Measurements from ENCODE around the gene DPF3. TPM values are rescaled to one million over a fixed set of nuclear protein-coding genes. Genes with fewer than 3 reads are reported as not detected.

Gene DPF3
- total and polyA plus RNA-seq, 12 donors, result 0.91 to 6.0 (median 2.9) TPM

- peaks cover 0 to 7% of the 10 kb centered on the region in 2 donors for H3K4me1 ChIP-seq (replicated peaks in 1 of 2)
- H3K4me3 ChIP-seq, result no peak overlapping the region
- H3K36me3 ChIP-seq (replicated peaks in 1 of 2), result no peaks in the 10 kb centered on the region
- H3K27me3 ChIP-seq, result no peaks in the 10 kb centered on the region
- intact Hi-C loops (cut with DNase I), result no loop called here
- H3K27ac ChIP-seq, result no peak overlapping the region
- WGBS, 4 donors, result 83 to 87% (median 85%) methylated on average over 3 of the region's 3 CpGs
- TF ChIP-seq CTCF (IDR thresholded peaks at IDR 0.05) (no peak), POLR2A (IDR thresholded peaks at IDR 0.05) (no peak)
- no peaks in the 10 kb centered on the region for H3K9me3 ChIP-seq (replicated peaks in 1 of 3)
- no peak for DNase-seq
These were observed 146.2 kb downstream of the DPF3 start for GRCh38 chr14:72747652-72748051.

DNA sequence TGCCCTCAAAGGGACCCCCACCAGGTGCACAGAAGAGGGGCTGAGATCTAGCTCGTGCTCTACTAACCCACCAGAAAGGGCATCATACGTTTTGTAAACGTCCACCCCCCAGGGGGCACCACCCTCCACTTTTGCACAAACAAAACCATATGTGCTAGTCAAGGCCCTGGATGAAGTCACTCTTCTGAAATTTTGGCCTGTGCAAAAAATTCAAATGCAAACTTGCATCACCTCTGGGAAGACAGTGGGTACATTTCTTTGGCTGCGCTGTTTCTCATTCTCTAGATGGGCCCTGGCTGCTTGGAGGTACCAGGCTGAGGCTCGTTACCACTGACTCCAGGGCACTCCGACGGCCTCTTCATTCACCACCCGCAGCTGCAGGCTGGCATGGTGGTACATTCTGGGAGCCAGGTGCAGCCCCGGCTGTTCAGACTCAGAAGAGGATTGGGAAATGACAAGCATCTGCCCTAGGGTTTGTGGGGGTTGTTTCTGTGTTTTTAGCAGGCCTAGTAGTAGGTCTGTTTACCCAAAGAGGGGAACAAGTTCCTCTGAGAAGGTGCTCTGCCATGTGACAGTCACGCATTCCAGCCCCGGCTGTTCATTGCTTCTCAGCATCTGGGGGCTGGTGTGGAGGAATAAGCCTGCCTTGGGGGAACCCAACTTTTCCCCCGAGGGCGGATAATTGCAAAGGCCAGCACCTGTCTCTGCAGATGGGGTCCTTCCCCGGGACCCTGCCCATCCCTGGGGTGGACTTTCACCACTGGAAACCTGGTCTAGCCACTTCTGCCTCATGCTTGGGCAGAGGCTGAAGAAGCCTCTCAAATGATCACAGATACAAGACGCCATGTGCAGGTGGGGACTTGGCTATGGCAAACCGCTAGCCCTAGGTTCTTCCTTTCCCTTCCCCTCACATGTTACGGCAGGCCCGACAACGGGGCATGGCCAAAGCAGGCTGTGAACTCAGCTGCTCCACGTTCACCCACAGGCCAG, 147.6 kb downstream of the DPF3 start:
- DNase-seq, result peak in 2 of 7 donors; percentile 13 to 49
- Histone ChIP-seq H3K4me1 (replicated peaks in 1 of 2) (peaks cover 0 to 7% of the 10 kb centered on the region in 2 donors), H3K36me3 (replicated peaks in 1 of 2) (no peaks in the 10 kb centered on the region), H3K4me3 (no peak overlapping the region), H3K9me3 (replicated peaks in 1 of 3) (no peaks in the 10 kb centered on the region), H3K27me3 (no peaks in the 10 kb centered on the region), H3K27ac (no peak overlapping the region)
- TF ChIP-seq CTCF (IDR thresholded peaks at IDR 0.05) (no peak), POLR2A (IDR thresholded peaks at IDR 0.05) (no peak)
- intact Hi-C loops (cut with DNase I), result no loop called here
- 89% methylated on average over 14 to 20 of the region's 20 CpGs for WGBS, 4 donors

GRCh38 chr14:72745546-72745945, 148.4 kb downstream of the DPF3 start:
- Histone ChIP-seq H3K4me3 (no peak overlapping the region), H3K36me3 (replicated peaks in 1 of 2) (no peaks in the 10 kb centered on the region), H3K4me1 (replicated peaks in 1 of 2) (peaks cover 0 to 7% of the 10 kb centered on the region in 2 donors), H3K27me3 (no peaks in the 10 kb centered on the region), H3K27ac (no peak overlapping the region), H3K9me3 (replicated peaks in 1 of 3) (no peaks in the 10 kb centered on the region)
- no peak for TF ChIP-seq POLR2A (IDR thresholded peaks at IDR 0.05)
- no peak for TF ChIP-seq CTCF (IDR thresholded peaks at IDR 0.05)
- intact Hi-C loops (cut with DNase I), result no loop called here
- peak in 6 of 7 donors; percentile 42 to 69 (median 54) for DNase-seq
- WGBS, 4 donors, result 35 to 51% (median 39%) methylated on average over 5 of the region's 5 CpGs

GRCh38 chr14:72744416-72745120, 149.3 kb downstream of the DPF3 start:
- Histone ChIP-seq H3K27me3 (no peaks in the 10 kb centered on the region), H3K36me3 (replicated peaks in 1 of 2) (no peaks in the 10 kb centered on the region), H3K27ac (no peak overlapping the region), H3K4me3 (no peak overlapping the region), H3K9me3 (replicated peaks in 1 of 3) (no peaks in the 10 kb centered on the region), H3K4me1 (replicated peaks in 1 of 2) (peaks cover 0 to 7% of the 10 kb centered on the region in 2 donors)
- TF ChIP-seq CTCF (IDR thresholded peaks at IDR 0.05), result no peak
- TF ChIP-seq POLR2A (IDR thresholded peaks at IDR 0.05), result no peak
- DNase-seq, result no peak
- intact Hi-C loops (cut with DNase I), result no loop called here
- WGBS, 4 donors, result 81 to 98% (median 93%) methylated on average over 7 to 8 of the region's 8 CpGs

Data from adrenal gland (tissue), 12 donors.